Measurements from ENCODE around the gene ZNF804A.

The ZNF804A gene

DNA sequence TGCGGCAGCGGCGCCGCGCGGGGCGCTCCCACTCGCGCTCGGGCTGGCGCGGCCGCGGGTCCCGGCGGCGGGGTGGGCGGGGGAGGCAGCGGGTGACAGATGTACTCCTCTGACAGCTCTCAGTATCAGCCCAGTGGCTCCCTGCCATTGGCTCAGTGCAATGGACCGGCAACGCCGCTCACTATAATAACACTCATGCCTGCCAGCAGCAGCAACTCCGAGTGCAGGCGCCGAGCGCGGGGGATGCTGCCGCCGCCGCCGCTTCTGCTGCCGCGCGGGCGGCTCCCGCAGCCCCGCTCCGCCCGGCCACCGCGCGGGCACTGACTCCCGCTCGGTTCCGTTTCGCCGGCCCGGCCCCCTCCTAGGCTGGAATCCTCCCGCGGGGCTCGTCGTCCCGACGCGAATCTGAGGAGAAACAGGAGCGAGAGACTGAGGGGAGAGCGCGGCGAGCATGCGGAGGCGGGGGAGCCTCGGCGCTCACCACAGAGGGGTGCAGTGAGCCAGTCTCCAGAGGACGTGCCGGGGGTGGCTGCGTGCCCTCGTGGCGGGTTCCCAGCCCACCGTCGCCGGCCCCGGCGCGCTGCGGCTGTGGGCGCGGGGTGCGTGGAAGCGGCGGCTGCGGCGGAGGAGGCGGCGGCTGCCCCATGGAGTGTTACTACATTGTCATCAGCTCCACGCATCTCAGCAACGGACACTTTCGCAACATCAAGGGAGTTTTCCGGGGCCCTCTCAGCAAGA lies at the start of gene ZNF804A:
TSS of gene ZNF804A (plus strand) at position 214 of the 738 bp plus-strand sequence. CDS start at position 645, 431 bp downstream.
- no peak for DNase-seq

- no peak for DNase-seq
These were observed 49.2 kb upstream of the ZNF804A start for GRCh38 chr2:184549153-184549552.

- DNase-seq = no peak
These were observed 46.7 kb upstream of the ZNF804A start for GRCh38 chr2:184551626-184552025.

DNA sequence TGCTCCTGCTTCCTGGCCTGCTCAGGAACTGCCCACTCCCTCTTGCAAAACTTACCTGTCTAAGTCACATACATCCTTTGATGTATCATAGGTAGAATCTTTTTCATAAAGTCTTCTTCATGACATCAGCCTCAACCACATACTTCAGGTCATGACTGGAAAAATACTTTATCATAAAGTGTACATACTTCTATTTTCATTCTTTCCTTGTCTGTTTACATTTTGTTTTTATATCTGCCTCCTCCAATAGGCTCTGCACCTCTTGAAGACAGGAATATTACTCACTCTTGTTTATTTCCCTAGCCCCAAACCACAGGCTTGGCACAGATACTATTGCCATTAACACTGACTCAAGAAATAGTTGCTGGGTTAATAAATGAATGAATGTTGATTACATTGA lies 43.6 kb upstream of the ZNF804A start:
- DNase-seq = no peak

DNA sequence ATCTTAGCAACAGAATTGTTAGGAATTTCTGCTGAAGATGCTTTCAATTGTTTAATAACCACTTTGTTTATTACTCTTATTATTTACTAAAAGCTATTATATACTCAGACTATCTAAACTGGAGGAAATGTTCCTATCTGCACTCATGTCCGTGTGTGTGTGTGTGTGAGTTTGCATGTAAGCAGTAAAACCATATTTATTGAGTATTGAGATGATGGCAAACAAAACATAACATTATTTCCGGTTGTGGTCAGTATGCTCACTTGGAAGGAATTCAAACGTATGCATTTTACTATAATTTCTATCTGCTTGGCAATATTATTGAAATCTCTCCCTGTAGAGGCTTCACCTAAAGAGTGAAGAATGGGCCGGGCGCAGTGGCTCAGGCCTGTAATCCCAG lies 43.0 kb upstream of the ZNF804A start:
- DNase-seq = no peak

- no peak for DNase-seq
These were observed 41.7 kb upstream of the ZNF804A start for GRCh38 chr2:184556639-184557038.

GRCh38 chr2:184558713-184559464 lies 39.4 kb upstream of the ZNF804A start:
- no peak for DNase-seq

- DNase-seq = no peak
These were observed 37.7 kb upstream of the ZNF804A start for GRCh38 chr2:184560603-184561002.

DNA sequence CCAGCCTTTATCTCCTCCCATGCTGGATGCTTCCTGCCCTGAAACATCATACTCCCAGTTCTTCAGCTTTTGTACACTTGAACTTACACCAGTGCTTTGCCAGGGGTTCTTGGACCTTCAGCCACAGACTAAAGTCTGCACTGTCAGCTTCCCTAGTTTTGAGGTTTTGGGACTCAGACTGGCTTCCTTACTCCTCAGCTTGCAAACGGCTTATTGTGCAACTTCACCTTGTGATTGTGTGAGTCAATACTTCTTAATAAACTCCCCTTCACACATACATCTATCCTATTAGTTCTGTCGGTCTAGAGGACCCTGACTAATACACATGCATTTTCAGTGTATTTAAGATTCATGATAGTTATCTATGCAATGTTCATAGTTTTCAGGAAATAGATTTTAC lies 35.8 kb upstream of the ZNF804A start:
- DNase-seq = no peak

GRCh38 chr2:184564092-184564491 lies 34.2 kb upstream of the ZNF804A start:
- no peak for DNase-seq

- no peak for DNase-seq
These were observed 31.6 kb upstream of the ZNF804A start for GRCh38 chr2:184566716-184567115.

DNA sequence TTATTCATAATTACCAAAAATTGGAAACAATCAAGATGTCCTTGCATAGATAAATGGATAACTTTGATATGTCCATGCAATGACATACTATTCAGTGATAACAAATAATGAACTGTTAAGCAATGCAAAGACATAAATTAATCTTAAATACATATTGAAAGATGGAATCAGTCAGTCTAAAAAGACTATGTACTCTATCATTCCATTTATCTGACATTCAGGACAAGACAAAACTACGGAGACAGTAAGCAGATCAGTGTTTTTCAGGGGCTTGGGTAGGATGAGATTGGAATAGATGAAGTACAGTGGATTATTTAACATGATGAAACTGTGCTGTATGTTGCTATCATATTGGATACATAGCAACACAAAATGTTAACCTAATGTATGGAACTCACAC lies 21.3 kb upstream of the ZNF804A start:
- DNase-seq = no peak

DNA sequence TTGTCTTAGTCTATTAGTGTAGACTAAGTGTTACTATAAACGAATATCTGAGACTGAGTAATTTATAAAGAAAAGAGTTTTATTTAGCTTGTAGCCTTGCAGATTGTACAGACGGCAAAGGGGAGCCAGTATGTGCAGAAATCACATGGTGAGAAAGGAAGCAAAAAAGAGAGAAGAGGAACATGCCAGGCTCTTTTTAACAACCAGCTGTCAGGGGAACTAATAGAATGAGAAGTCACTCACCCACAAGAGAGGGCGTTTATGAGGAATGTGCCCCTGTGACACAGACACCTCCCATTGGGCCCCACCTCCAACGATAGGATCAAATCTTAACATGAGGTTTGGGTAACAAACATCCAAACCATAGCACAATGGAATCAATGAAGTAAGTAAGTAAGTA lies 20.6 kb upstream of the ZNF804A start:
- no peak for DNase-seq

DNA sequence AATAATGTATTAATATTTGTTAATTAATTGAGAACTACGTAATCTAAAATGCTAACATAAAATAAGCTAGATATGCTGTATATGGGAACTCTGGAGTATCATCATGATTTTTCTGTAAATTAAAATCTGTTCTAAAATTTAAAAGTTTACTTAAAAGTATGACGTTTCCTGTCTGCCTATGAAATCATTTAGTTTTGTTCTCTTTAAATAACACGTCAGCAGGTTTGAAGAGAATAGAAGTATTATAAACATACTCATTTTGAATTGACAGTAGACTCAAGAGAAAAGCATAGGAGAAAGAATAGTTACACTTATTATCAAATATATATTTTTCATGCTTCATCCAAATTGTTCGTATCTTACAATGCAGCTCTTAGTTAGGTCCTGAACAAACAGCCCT lies 19.1 kb upstream of the ZNF804A start:
- DNase-seq = no peak

DNA sequence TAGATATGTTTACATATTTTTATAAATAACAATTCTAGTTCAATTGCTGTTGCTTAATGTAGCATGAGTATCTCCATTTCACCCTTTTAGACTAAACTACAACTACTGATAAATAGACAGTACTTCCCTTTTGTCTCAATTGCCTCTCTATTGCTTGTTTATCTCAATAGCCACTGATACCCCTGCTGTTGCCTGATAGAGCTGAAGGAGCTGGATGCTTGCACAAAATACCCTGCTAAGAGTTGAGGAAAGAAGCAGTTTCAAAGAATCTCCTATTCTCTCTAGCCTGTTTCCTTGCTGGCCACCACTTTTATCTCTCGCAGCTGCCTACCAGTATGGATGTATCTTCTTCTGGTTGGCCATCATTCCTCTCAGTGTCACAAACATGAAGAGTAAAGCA lies 16.9 kb upstream of the ZNF804A start:
- no peak for DNase-seq

- no peak for DNase-seq
These were observed 9.1 kb upstream of the ZNF804A start for GRCh38 chr2:184589261-184589660.

GRCh38 chr2:184596819-184597411 lies 1.4 kb upstream of the ZNF804A start:
- DNase-seq = no peak

DNA sequence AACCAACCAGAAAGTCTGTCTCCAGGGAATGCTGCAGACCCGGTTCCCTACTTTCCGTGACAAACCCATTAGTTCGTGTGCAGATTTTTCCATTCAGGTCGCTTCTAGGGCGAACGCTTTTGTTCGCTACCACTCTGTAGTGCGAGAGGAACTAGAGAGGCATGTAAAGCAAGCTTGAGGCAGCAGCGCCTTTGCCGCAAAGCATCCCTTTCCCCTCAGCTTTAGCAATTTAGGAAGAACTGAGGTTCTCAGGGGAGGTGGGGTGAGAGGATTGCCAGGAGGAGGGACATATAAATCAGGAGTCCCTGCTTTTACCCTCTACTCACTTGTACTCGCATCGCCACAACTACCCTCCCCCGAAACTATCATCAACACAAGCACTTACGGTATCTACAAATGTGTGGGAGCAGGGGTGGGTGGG lies 748 bp upstream of the ZNF804A start:
- no peak for DNase-seq

DNA sequence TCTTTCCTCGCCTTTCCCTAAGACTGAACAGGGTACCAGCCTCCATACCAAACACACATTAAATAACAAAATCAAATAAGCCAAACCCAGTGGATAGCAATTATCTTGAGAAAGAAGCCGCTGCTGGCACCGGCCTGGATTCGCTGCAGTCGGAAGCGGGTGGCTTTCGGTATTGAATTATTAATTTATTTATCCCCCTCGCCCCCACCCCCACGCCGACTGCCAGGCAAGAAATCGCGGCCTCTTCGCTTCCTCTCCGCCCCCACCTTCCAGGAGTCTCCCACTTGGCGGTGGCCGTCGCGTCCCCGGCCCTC lies 370 bp upstream of the ZNF804A start:
- no peak for DNase-seq

DNA sequence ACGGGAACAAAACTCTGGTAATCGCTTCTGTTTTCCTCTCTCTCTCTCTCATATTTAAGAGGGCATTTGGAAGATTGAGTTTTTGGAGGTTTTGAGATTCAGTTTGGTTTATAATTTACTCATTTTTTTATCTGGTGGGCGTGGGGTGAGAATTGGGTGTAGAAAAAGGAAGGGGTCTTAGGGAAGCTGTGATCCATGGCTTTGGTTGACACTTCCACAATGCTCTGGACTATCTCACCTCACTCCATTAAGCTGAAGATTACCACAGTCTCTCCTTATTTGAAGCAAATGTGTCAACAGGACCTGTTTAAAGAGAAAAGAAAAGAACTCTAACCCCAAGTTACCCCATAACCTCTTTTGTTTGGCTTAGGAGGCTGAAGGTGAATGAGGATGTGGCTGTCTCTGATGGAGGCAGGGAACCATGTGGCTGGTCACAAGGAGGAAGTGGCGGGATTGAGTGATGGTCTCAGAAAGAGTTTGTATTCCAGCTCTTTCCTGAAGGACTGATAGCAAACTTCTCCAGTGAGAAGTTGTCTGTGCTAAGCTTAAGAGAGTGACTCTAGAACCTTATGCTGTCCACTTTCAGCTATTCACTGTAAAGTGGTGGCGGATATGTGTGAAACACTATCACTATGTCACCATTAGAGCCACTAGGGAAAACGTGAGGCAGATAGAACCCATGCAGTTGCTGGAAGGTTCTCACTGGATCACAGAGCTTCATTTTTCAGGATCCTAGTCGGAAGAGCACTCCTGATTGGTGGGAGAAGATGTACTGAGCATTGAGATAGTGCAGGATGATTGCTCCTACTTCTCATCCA lies 934 bp downstream of the ZNF804A start:
- no peak for DNase-seq

DNA sequence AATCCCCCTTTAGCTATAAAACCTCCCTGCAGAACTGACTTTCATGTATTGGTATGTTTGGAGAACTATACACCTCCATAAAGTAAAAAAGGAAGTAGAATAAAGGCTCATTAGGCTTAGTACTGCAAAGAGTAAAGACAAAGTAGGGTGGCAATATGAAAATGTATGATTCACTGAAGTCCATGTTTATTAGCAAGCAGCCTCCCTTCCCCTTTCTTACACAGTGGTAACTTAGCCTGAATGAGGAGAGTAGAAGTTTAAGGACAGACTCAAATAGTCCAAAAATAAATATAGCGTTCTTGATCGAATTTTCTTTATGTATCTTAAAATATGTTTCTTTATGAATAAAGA lies 1.5 kb downstream of the ZNF804A start:
- DNase-seq = no peak

DNA sequence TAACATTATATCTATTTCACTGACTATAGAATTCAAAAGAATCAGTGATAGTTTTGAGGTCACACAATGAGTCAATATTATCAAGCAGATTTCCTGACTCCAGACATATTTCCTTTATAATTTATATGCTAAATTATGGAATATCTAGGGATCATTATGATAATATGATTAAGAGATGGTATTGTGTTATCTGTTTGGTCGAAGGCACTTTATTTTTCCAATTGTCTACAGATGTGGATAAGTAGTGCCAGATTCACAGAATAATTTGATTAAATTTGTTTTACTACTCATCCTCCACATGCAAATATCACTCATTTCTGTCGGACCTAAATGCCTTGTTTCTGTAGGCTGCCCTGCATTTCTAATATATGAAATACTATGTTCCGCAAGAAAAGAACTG lies 4.4 kb downstream of the ZNF804A start:
- no peak for DNase-seq

DNA sequence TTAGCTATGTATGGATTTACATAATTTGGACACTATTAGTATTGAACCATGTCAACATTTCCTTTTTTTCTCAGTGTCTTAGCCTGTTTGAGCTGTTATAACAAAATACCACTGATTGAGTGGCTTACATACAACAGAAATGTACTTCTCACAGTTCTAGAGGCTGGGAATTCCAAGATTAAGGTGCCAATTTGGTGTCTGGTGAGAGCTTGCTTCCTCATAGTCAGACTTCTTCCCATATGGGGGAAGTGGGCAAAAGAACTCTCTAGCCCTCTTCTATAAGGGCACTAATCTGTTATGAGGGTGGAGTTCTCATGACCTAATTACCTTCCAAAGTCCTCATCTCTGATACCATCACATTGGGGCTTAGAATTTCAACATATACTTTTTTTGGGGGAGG lies 12.6 kb downstream of the ZNF804A start:
- DNase-seq = no peak

Measured in NCI-H2081 treated with DMSO at 0.1 percent for 48 hours (cell line).